ENCODE measurements around the gene UBE2C.

Gene UBE2C

GRCh38 chr20:45788351-45788750 lies 24.1 kb upstream of the UBE2C start:
- no peak for TF ChIP-seq CTCF (IDR thresholded peaks at IDR 0.05)

GRCh38 chr20:45792317-45793118 lies 19.9 kb upstream of the UBE2C start:
- TF ChIP-seq CTCF (IDR thresholded peaks at IDR 0.05) = no peak

- TF ChIP-seq CTCF (IDR thresholded peaks at IDR 0.05) = no peak
Observed at GRCh38 chr20:45796337-45797065, 15.9 kb upstream of the UBE2C start.

GRCh38 chr20:45798935-45799642 lies 13.4 kb upstream of the UBE2C start:
- TF ChIP-seq CTCF (IDR thresholded peaks at IDR 0.05) = peak; percentile 70

- no peak for TF ChIP-seq CTCF (IDR thresholded peaks at IDR 0.05)
Observed at GRCh38 chr20:45801851-45802250, 10.6 kb upstream of the UBE2C start.

- no peak for TF ChIP-seq CTCF (IDR thresholded peaks at IDR 0.05)
Observed at GRCh38 chr20:45810191-45810970, 2.1 kb upstream of the UBE2C start.

GRCh38 chr20:45813006-45813340 lies 529 bp downstream of the UBE2C start:
- no peak for TF ChIP-seq CTCF (IDR thresholded peaks at IDR 0.05)

Measured in LNCAP (cell line).